Measurements from ENCODE around the gene FKBP9.
"Not testable (repeated sequence)": the region's sequence is repeated elsewhere in the genome, so short reads cannot be mapped to it uniquely, and the experiment has no call there.

The FKBP9 gene

DNA sequence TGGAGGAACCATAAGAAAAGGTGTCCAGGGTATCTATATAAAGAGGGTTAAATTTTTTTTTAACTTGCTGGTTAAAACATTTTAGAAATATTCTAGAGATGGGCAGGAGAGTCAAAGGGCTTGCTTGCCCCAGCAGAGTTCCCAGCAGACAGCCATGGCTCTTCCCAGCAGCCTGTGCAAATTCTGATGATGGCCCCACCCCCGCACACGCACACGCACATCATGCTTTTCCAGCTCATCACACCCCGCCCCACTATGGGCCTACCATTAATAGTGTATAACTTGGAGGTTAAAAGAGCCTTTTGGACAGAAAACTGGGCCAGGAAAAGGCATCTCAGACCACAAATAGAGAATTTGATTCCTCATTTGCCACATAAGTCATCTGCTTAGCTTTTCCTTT, 48.5 kb downstream of the FKBP9 start:
- not testable (repeated sequence) for DNase-seq (ENCODE audit: low spot score)

- no peak for DNase-seq (ENCODE audit: low spot score)
Observed at GRCh38 chr7:33009734-33010133, 52.5 kb downstream of the FKBP9 start.

DNA sequence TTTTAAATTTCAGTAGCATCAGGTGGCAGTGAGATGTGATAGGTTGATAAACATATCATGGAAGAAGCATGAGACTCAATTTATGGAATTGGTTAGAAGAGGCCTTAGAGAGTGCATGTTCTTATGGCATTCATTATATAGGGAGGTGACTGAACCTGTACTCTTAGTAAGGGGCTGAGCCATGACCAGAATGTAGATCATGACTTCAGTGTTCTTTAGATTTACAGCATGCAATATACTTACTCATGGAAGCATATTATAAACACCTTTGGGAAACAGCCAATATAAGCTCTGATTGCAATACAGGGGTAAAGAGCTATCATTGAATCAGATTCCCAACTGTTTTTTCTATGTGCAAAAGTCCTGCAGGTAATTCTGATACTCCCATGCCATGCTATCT, 55.1 kb downstream of the FKBP9 start:
- no peak for DNase-seq (ENCODE audit: low spot score)

- DNase-seq (ENCODE audit: low spot score): no peak
Observed at GRCh38 chr7:33024189-33024757, 67.0 kb downstream of the FKBP9 start.

- no peak for DNase-seq (ENCODE audit: low spot score)
Observed at GRCh38 chr7:33035776-33036175, 78.5 kb downstream of the FKBP9 start.

- no peak for DNase-seq (ENCODE audit: low spot score)
Observed at GRCh38 chr7:33038639-33039038, 81.4 kb downstream of the FKBP9 start.

DNA sequence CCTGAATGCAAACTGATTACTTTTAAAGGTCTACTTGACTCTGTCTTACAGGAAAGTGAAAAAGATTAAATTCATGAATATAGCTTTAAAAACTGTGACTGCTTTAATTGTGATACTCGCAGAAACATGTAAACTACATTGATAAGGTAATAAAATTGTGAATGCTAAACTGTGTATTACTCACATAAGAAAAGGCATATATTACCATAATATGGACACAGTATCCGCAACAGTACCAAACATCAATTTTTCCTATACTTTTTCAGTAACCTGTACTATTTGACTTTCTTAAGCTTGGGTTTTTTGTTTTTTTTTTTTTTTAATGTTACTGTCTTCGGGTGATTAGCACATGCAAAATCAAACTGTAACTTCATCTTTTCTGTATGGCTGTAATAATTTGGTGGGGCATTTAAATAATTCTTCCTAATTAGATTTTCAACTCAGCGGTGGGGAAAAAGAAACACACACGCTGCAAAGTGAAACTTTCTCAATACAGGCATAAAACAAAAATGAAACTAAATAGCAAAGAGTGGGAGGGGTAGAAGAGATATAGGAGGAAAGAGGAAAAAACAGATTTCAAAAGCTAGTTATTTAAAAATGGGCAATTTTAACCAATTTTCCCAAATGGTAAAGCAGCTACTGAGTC, 82.1 kb downstream of the FKBP9 start:
- peak; percentile 15 for DNase-seq (ENCODE audit: low spot score)

DNA sequence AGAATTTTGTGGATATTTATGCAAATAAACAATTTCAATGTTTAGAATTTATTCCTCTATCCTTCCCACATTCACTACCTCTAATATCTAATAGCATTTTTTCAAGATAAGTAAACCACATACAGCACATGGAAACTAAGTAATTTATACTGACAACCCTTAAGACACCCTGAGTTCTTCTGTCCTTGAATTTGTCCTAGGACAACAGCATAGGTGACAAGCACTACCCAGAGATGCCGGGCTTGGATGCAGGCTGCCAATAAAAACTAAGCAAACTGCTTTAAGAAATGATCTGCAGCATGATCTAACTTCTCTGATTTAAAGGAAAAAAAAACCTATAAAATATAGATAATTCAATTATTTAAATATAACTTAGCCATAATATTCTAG, 82.7 kb downstream of the FKBP9 start:
- no peak for DNase-seq (ENCODE audit: low spot score)

DNA sequence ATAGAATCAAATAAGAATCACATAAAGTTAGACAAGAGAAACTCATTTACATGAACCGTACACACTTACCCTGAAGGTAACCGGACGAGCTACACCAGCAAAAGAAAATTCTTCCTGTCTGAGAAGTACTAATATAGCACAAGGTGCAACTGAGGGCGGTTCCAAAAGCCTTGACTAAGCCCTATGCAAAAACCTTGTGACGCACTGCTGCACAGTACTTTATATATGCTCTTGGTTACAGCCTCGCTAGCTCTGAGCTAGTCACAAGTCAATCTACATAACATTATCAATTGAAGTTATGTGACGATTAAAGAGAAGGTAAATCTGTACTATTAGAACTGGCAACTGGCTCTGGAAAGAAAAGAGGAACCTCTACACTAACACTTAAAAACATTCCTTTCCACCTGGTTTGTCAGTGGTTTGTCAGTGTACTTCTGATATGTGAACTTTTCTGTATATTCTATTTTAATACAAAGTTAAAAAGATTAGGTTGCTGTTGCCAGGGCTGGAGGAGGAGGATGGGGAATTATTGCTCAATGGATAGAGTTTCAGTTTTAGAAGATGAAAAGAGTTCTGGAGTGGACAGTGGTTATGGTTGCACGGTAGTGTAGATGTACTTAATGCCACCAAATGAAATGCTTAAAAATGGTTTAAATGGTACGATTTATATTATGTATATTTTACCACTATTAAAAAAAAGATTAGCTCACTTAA, 83.7 kb downstream of the FKBP9 start:
- DNase-seq (ENCODE audit: low spot score): peak; percentile 19

GRCh38 chr7:33041631-33042428, 84.6 kb downstream of the FKBP9 start:
- no peak for DNase-seq (ENCODE audit: low spot score)

- DNase-seq (ENCODE audit: low spot score): no peak
Observed at GRCh38 chr7:33043501-33044400, 86.5 kb downstream of the FKBP9 start.

GRCh38 chr7:33044401-33044718, 87.1 kb downstream of the FKBP9 start:
- DNase-seq (ENCODE audit: low spot score): no peak

- DNase-seq (ENCODE audit: low spot score): no peak
Observed at GRCh38 chr7:33044986-33045385, 87.7 kb downstream of the FKBP9 start.

DNA sequence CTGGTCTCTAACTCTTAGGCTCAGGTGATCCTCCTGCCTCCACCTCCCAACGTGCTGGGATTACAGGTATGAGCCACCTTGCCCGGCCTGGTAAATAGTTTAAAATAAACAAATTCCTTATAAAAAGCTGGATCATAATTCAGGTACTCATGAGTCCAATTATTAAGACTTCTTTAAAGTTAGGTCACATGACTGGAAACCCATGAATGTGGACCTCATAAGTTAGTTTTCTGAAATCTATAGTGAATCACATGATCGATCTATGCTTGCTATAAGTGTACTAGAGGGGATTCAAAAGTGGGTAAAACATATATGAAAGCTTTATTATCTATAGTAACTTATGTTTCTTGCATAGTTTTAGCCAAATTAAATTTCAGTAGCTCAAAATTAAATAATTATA, 91.0 kb downstream of the FKBP9 start:
- no peak for DNase-seq (ENCODE audit: low spot score)

DNA sequence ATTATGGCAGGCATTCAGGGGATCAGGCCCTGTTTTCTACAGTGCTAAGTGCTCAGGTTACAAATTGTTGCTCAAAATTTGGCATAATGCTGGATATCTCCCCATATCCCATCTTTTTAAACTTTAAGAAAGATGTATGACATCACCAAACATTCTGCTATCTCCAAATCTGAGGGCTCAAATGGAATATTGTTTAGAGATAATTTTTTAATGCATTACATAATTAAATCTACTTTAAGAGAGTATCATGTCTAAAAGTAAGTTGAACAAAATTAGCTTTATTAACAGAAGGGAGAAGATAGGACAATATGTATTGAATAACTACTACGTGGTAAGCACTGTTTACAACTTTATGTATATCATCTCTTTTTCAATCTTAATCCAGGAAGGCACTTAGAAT, 91.5 kb downstream of the FKBP9 start:
- DNase-seq (ENCODE audit: low spot score): no peak

DNA sequence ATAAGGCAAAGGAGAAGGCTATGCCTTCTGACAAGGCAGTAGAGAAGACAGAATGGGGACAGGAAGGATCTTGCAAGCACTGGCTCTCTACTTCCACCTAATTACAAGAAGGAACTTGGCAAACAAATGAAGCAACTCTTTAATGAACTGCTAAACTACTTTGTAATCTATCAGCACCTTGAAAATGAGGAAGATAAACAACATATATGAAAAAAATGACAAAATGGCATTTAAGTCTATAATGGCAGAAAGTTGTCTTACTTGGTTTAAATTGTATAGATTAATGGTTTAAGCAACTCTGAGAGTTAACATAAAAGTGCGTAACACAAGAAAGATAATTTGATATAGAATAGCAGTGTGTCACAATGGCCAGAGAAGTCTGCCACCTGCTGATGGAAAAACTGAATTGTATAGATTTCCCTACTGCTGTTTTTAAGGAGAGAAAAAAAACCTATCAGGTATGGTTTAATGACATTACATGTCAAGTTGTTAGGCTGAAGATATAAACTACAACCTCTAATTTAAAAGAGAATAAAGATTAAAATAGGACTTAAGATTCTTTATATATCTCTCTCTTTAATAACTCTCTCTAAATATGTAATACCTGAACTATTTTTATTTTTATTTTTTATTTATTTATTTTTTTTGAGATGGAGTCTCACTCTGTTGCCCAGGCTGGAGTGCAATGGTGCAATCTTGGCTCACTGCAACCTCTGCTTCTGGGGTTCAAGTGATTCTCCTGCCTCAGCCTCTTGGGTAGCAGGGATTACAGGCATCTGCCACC, 93.5 kb downstream of the FKBP9 start:
- peak; percentile 62 for DNase-seq (ENCODE audit: low spot score)

GRCh38 chr7:33053721-33054120, 96.5 kb downstream of the FKBP9 start:
- DNase-seq (ENCODE audit: low spot score): no peak

- no peak for DNase-seq (ENCODE audit: low spot score)
Observed at GRCh38 chr7:33054261-33054964, 97.2 kb downstream of the FKBP9 start.

GRCh38 chr7:33055158-33055557, 97.9 kb downstream of the FKBP9 start:
- no peak for DNase-seq (ENCODE audit: low spot score)

All from pons (tissue), 1 donor.